ENCODE measurements around the gene HAAO. TPM values are rescaled to one million over a fixed set of nuclear protein-coding genes. Genes with fewer than 3 reads are reported as not detected.

The HAAO gene
- total RNA-seq, 1 experiment from 2014 or later: 6.6 TPM

GRCh38 chr2:42787424-42787787 is 5.0 kb downstream of the HAAO start:
- Histone ChIP-seq H3K23ac (ENCODE audit: insufficient read length, low read depth, low read length) (no peak overlapping the region), H3K9ac (ENCODE audit: extremely low read depth, insufficient read length, low read length) (no peak overlapping the region), H4K91ac (ENCODE audit: insufficient read length, low read depth, low read length) (no peak overlapping the region), H2BK12ac (ENCODE audit: insufficient read length, low read depth, low read length) (no peak overlapping the region), H3K79me1 (ENCODE audit: insufficient read depth, low read depth, low read length, poor library complexity, severe bottlenecking) (no peaks in the 10 kb centered on the region), H4K5ac (ENCODE audit: insufficient read length, low read depth, low read length) (no peak overlapping the region), H2AK5ac (ENCODE audit: insufficient read length, low read length) (no peak overlapping the region), H3K4me1 (ENCODE audit: insufficient read depth, low read length) (no peaks in the 10 kb centered on the region), H3T11ph (ENCODE audit: low read length) (no peak overlapping the region), H3K18ac (ENCODE audit: insufficient read length, low read depth, low read length) (no peak overlapping the region), H3K9me3 (ENCODE audit: control insufficient read depth, low read depth, low read length) (no peaks in the 10 kb centered on the region), H2AFZ (ENCODE audit: low read length) (no peak overlapping the region), H3K56ac (ENCODE audit: insufficient read length, low read depth, low read length) (no peak overlapping the region), H3K23me2 (ENCODE audit: insufficient read length, low read depth, low read length, poor library complexity, severe bottlenecking) (peaks cover 5% of the 10 kb centered on the region), H3K27ac (ENCODE audit: insufficient read length, low read depth, low read length) (no peak overlapping the region), H2BK15ac (ENCODE audit: low read depth, low read length) (no peak overlapping the region), H3K14ac (ENCODE audit: insufficient read depth, low read length) (no peak overlapping the region), H4K8ac (replicated peaks; ENCODE audit: insufficient read length, low read depth, low read length) (no peak overlapping the region), H3K4ac (ENCODE audit: low read depth, low read length) (no peak overlapping the region), H3K79me2 (ENCODE audit: insufficient read depth, low read length) (no peaks in the 10 kb centered on the region), H2BK120ac (ENCODE audit: low read depth, low read length, poor library complexity, severe bottlenecking) (no peak overlapping the region), H3K27me3 (ENCODE audit: insufficient read depth, low read length) (peaks cover 7% of the 10 kb centered on the region; the same call in 1 of the 2 replicates), H4K20me1 (ENCODE audit: control insufficient read depth, insufficient read depth, insufficient read length) (no peaks in the 10 kb centered on the region), H3K4me2 (ENCODE audit: insufficient read depth, insufficient read length, low read length) (no peak overlapping the region), H2BK5ac (ENCODE audit: insufficient read length, low read length) (no peak overlapping the region), H2BK20ac (ENCODE audit: low read depth, low read length, poor library complexity, severe bottlenecking) (no peak overlapping the region)
- peaks cover 0 to 1% of the 10 kb centered on the region in 2 experiments; a peak in 1 of 5 replicates for H3K9me3 Mint-ChIP-seq
- H3K4me3 Mint-ChIP-seq: no peak overlapping the region
- no peak for TF ChIP-seq CTCF (conservative IDR thresholded peaks at IDR 0.05)
- H3K36me3 Mint-ChIP-seq (ENCODE audit: insufficient read depth in 1 of 3, low read depth in 3 of 3): peaks cover 2 to 8% (median 6%) of the 10 kb centered on the region in 3 experiments
- peaks cover 11 to 40% of the 10 kb centered on the region in 2 experiments for H3K4me1 Mint-ChIP-seq
- DNase-seq: no peak
- no peak overlapping the region for H3K27ac Mint-ChIP-seq
- WGBS (ENCODE audit: extremely low coverage, insufficient read length, low lambda C conversion rate): no CpG with 5 or more reads among the region's 3 CpGs
- H3K27me3 Mint-ChIP-seq (ENCODE audit: low read depth): peaks cover 24% of the 10 kb centered on the region

All from H9 (cell line).